ENCODE measurements around the gene SPTB. TPM values are rescaled to one million over a fixed set of nuclear protein-coding genes. Genes with fewer than 3 reads are reported as not detected.
A peak's percentile ranks its signal among the peaks of the same experiment; 100 is the strongest.

The SPTB gene
- total RNA-seq, 1 donor from 2014 or later: 113 TPM

- no peak for DNase-seq (ENCODE audit: low spot score)
- intact Hi-C loops (cut with DNase I): no loop called here
Measured at GRCh38 chr14:64706119-64706592, 173.6 kb downstream of the SPTB start.

- intact Hi-C loops (cut with DNase I): no loop called here
- DNase-seq (ENCODE audit: low spot score): peak; percentile 82
Measured at GRCh38 chr14:64705381-64706118, 174.2 kb downstream of the SPTB start.

- DNase-seq (ENCODE audit: low spot score): no peak
- intact Hi-C loops (cut with DNase I): no loop called here
Measured at GRCh38 chr14:64704743-64705380, 174.8 kb downstream of the SPTB start.

GRCh38 chr14:64704143-64704742, 175.5 kb downstream of the SPTB start, which contains the start of gene PLEKHG3:
TSS of gene PLEKHG3 (plus strand) at chr14:64704424. CDS start at chr14:64727632, 23,208 bp downstream.
- intact Hi-C loops (cut with DNase I): no loop called here

GRCh38 chr14:64703395-64704142, 176.1 kb downstream of the SPTB start:
- intact Hi-C loops (cut with DNase I): no loop called here

More at GRCh38 chr14:64704143-64704742, 175.5 kb downstream of the SPTB start, which contains the start of gene PLEKHG3:
- DNase-seq (ENCODE audit: low spot score): peak; percentile 93

GRCh38 chr14:64702493-64703394, 177.0 kb downstream of the SPTB start:
- no peak for DNase-seq (ENCODE audit: low spot score)
- intact Hi-C loops (cut with DNase I): no loop called here

More at GRCh38 chr14:64703395-64704142, 176.1 kb downstream of the SPTB start:
- no peak for DNase-seq (ENCODE audit: low spot score)

- DNase-seq (ENCODE audit: low spot score): no peak
- intact Hi-C loops (cut with DNase I): no loop called here
Measured at GRCh38 chr14:64701660-64702059, 178.0 kb downstream of the SPTB start.

GRCh38 chr14:64700894-64701293, 178.8 kb downstream of the SPTB start:
- DNase-seq (ENCODE audit: low spot score): no peak
- intact Hi-C loops (cut with DNase I): no loop called here

- DNase-seq (ENCODE audit: low spot score): no peak
- intact Hi-C loops (cut with DNase I): no loop called here
Measured at GRCh38 chr14:64700290-64700689, 179.4 kb downstream of the SPTB start.

GRCh38 chr14:64698903-64699302, 180.8 kb downstream of the SPTB start:
- no peak for DNase-seq (ENCODE audit: low spot score)
- intact Hi-C loops (cut with DNase I): no loop called here

- intact Hi-C loops (cut with DNase I): no loop called here
- DNase-seq (ENCODE audit: low spot score): no peak
Measured at GRCh38 chr14:64696355-64696857, 183.3 kb downstream of the SPTB start.

Small RNA genes within 50 kb of the gene (microRNA-seq; reads per million reads assigned to microRNA genes)
- gene MIR7855: not detected

Other genes starting within 250 kb of the SPTB start
- 22.5 TPM for gene PLEKHG3, start 175.5 kb downstream of the SPTB start, total RNA-seq
- 82.6 TPM for gene CHURC1, start 34.5 kb upstream of the SPTB start, total RNA-seq
- not detected for gene GPX2, start 62.8 kb upstream of the SPTB start, total RNA-seq
- gene RAB15, start 92.4 kb upstream of the SPTB start, total RNA-seq: 60.8 TPM
- gene FNTB, start 107.0 kb upstream of the SPTB start, total RNA-seq: 18.7 TPM
- 80.8 TPM for gene MAX, start 222.6 kb upstream of the SPTB start, total RNA-seq